ENCODE measurements around the gene TRABD2B.

TRABD2B gene

DNA sequence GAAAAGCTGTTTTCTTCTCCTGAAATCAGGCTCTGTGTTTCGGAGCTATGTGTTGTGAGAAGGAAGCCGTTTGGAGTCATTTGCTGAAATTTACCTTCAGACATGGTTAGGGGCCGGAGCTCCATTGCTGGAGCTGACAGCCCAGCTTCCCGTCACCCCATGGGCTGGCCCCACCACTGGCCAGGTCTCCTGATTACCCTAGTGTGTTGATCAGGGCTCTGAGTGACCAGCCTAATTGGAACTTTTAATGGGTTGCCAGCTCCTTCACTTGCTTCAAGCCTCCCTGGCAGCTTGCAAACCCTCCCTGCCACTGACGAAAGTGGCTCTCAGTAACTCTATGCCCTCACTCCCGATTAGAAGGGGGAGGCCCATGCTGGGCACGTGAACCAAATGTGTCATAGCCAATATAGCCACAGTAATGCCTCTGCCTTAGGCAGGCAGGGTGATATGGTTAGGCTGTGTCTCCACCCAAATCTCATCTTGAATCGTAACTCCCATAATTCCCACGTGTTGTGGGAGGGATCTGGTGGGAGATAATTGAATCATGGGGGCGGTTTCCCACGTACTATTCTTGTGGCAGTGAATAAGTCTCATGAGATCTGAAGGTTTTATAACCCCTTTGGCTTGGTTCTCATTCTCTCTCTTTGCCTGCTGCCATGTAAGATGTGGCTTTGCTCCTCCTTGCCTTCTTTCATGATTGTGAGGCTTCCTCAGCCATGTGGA is 224.1 kb downstream of the TRABD2B start:
- DNase-seq = no peak
- Histone ChIP-seq H2BK12ac (ENCODE audit: low read length in 2 of 2) (no peak overlapping the region), H2BK120ac (ENCODE audit: low read depth, low read length) (no peak overlapping the region), H2AFZ (ENCODE audit: low read depth, low read length) (no peak overlapping the region), H3K9ac (ENCODE audit: low read length) (no peak overlapping the region), H3K36me3 (ENCODE audit: control insufficient read depth in 1 of 2, insufficient read depth in 2 of 2, low read depth in 1 of 2, low read length in 2 of 2) (no peaks in the 10 kb centered on the region), H2BK5ac (ENCODE audit: low read depth, low read length, poor library complexity, severe bottlenecking) (no peak overlapping the region), H3K23ac (ENCODE audit: low read length in 2 of 2) (no peak overlapping the region), H3K27me3 (ENCODE audit: control insufficient read depth in 1 of 2, insufficient read depth in 1 of 2, low read length in 2 of 2) (peaks cover 0 to 15% of the 10 kb centered on the region in 2 experiments), H3K18ac (ENCODE audit: low read depth in 1 of 2, low read length in 2 of 2) (no peak overlapping the region), H3K79me1 (replicated peaks; ENCODE audit: low read length, poor library complexity, severe bottlenecking) (no peaks in the 10 kb centered on the region), H3K4ac (ENCODE audit: low read depth in 1 of 2, low read length in 2 of 2) (no peak overlapping the region), H4K91ac (ENCODE audit: low read length) (no peak overlapping the region), H3K4me2 (ENCODE audit: low read length, poor library complexity, severe bottlenecking) (no peak overlapping the region), H2BK15ac (ENCODE audit: low read depth, poor library complexity, severe bottlenecking) (no peak overlapping the region), H3K27ac (ENCODE audit: low read length, poor library complexity, severe bottlenecking) (no peak overlapping the region), H4K8ac (ENCODE audit: low read length) (no peak overlapping the region), H2AK5ac (ENCODE audit: low read length, severe bottlenecking) (no peak overlapping the region), H3K4me3 (ENCODE audit: insufficient read depth in 1 of 2, low read depth in 1 of 2, low read length in 2 of 2) (no peak overlapping the region), H3K14ac (ENCODE audit: low read length in 2 of 2) (no peak overlapping the region), H3K4me1 (ENCODE audit: control insufficient read depth, insufficient read depth, low read depth, low read length) (no peaks in the 10 kb centered on the region), H3K9me3 (ENCODE audit: control insufficient read depth, low read length) (no peaks in the 10 kb centered on the region)
- 81% methylated on average over 11 of the region's 11 CpGs for WGBS

DNA sequence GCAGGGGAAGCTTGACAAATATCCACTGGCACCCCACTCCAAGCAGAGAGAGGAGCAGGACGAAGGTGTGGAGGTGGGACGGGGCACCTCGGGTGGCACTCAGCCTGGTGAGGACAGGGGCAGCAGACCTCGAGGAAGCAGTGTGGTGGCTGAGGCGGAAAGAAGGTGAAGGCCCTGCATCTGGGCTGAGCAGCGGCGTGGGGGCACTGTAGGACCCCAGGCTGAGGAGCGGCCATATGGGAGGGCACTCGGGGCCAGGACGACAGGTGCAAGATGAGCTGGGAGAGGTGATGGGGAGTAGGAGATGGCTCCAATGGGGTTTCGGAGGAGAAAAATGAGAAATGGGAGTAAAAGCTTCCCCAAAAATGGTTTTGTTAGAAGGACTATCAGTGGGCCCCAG is 224.9 kb downstream of the TRABD2B start:
- Histone ChIP-seq H3K4me3 (ENCODE audit: insufficient read depth in 1 of 2, low read depth in 1 of 2, low read length in 2 of 2) (no peak overlapping the region), H3K14ac (ENCODE audit: low read length in 2 of 2) (no peak overlapping the region), H4K8ac (ENCODE audit: low read length) (no peak overlapping the region), H3K9me3 (ENCODE audit: control insufficient read depth, low read length) (no peaks in the 10 kb centered on the region), H3K4ac (ENCODE audit: low read depth in 1 of 2, low read length in 2 of 2) (no peak overlapping the region), H2BK12ac (ENCODE audit: low read length in 2 of 2) (no peak overlapping the region), H2BK5ac (ENCODE audit: low read depth, low read length, poor library complexity, severe bottlenecking) (no peak overlapping the region), H3K27ac (ENCODE audit: low read length, poor library complexity, severe bottlenecking) (no peak overlapping the region), H3K4me2 (ENCODE audit: low read length, poor library complexity, severe bottlenecking) (no peak overlapping the region), H2AK5ac (ENCODE audit: low read length, severe bottlenecking) (no peak overlapping the region), H3K9ac (ENCODE audit: low read length) (no peak overlapping the region), H3K36me3 (ENCODE audit: control insufficient read depth in 1 of 2, insufficient read depth in 2 of 2, low read depth in 1 of 2, low read length in 2 of 2) (no peaks in the 10 kb centered on the region), H4K91ac (ENCODE audit: low read length) (no peak overlapping the region), H3K4me1 (ENCODE audit: control insufficient read depth, insufficient read depth, low read depth, low read length) (peaks cover 1% of the 10 kb centered on the region), H2BK120ac (ENCODE audit: low read depth, low read length) (no peak overlapping the region), H3K23ac (ENCODE audit: low read length in 2 of 2) (no peak overlapping the region), H3K79me1 (replicated peaks; ENCODE audit: low read length, poor library complexity, severe bottlenecking) (no peaks in the 10 kb centered on the region), H2BK15ac (ENCODE audit: low read depth, poor library complexity, severe bottlenecking) (no peak overlapping the region), H3K18ac (ENCODE audit: low read depth in 1 of 2, low read length in 2 of 2) (no peak overlapping the region), H3K27me3 (ENCODE audit: control insufficient read depth in 1 of 2, insufficient read depth in 1 of 2, low read length in 2 of 2) (peaks cover 0 to 11% of the 10 kb centered on the region in 2 experiments), H2AFZ (ENCODE audit: low read depth, low read length) (no peak overlapping the region)
- WGBS = 91% methylated on average over 11 of the region's 11 CpGs
- DNase-seq = no peak

DNA sequence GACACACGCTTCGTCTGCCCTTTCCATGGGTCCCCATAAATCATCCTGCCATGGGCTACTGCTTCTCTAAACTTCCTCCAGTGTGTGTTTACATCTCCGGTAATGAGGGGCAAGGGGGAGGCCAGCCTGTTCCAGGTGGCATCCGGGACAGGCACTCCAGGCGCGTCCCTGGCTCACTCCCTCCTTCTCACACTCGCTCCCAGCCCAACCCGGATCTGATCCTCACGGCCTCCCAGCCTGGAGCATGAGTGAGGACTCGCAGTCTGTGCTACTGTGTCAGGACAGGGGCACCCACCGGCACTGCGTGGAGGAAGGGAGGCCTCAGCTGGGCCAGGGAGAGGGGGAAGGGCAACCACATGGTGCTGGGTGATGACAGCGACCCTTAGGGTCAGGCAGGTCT is 225.4 kb downstream of the TRABD2B start:
- Histone ChIP-seq H2BK5ac (ENCODE audit: low read depth, low read length, poor library complexity, severe bottlenecking) (no peak overlapping the region), H2AK5ac (ENCODE audit: low read length, severe bottlenecking) (no peak overlapping the region), H3K4me1 (ENCODE audit: control insufficient read depth, insufficient read depth, low read depth, low read length) (peaks cover 1% of the 10 kb centered on the region), H3K4ac (ENCODE audit: low read depth in 1 of 2, low read length in 2 of 2) (no peak overlapping the region), H3K4me3 (ENCODE audit: insufficient read depth in 1 of 2, low read depth in 1 of 2, low read length in 2 of 2) (no peak overlapping the region), H2BK15ac (ENCODE audit: low read depth, poor library complexity, severe bottlenecking) (no peak overlapping the region), H3K9me3 (ENCODE audit: control insufficient read depth, low read length) (no peaks in the 10 kb centered on the region), H2BK120ac (ENCODE audit: low read depth, low read length) (no peak overlapping the region), H2BK12ac (ENCODE audit: low read length in 2 of 2) (no peak overlapping the region), H3K4me2 (ENCODE audit: low read length, poor library complexity, severe bottlenecking) (no peak overlapping the region), H3K36me3 (ENCODE audit: control insufficient read depth in 1 of 2, insufficient read depth in 2 of 2, low read depth in 1 of 2, low read length in 2 of 2) (no peaks in the 10 kb centered on the region), H3K23ac (ENCODE audit: low read length in 2 of 2) (no peak overlapping the region), H3K79me1 (replicated peaks; ENCODE audit: low read length, poor library complexity, severe bottlenecking) (no peaks in the 10 kb centered on the region), H3K9ac (ENCODE audit: low read length) (no peak overlapping the region), H4K91ac (ENCODE audit: low read length) (no peak overlapping the region), H3K18ac (ENCODE audit: low read depth in 1 of 2, low read length in 2 of 2) (no peak overlapping the region), H3K27me3 (ENCODE audit: control insufficient read depth in 1 of 2, insufficient read depth in 1 of 2, low read length in 2 of 2) (peaks cover 0 to 15% of the 10 kb centered on the region in 2 experiments), H2AFZ (ENCODE audit: low read depth, low read length) (no peak overlapping the region), H3K27ac (ENCODE audit: low read length, poor library complexity, severe bottlenecking) (no peak overlapping the region), H4K8ac (ENCODE audit: low read length) (no peak overlapping the region), H3K14ac (ENCODE audit: low read length in 2 of 2) (peak overlapping the region in 1 of 2 experiments; percentile 10)
- DNase-seq = no peak
- 27% methylated on average over 11 of the region's 13 CpGs for WGBS

DNA sequence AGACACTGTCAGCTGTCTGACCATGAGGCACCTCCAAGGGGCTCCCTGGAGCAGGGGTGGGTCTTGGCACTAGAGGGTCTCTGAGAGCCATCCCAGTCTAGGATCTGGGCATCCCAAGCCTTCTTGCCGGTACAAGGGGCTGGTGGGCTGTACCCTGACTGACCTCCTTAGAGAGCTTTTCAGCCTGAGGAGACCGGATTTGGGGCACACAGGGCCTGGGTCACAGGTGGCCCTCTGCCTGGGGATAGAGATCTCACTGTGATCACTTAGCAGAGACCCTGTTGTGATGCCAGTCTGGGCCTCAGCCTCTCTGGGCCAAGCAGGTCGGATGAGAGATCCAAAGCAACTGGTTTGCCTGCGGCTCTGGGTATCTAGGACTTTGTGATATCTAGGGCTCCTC is 227.2 kb downstream of the TRABD2B start:
- 83% methylated on average over 4 of the region's 4 CpGs for WGBS
- H3K79me1 ChIP-seq (replicated peaks; ENCODE audit: low read length, poor library complexity, severe bottlenecking) = no peaks in the 10 kb centered on the region
- DNase-seq = no peak

More for the DNA sequence above, 227.2 kb downstream of the TRABD2B start:
- Histone ChIP-seq H2BK5ac (ENCODE audit: low read depth, low read length, poor library complexity, severe bottlenecking) (no peak overlapping the region), H3K14ac (ENCODE audit: low read length in 2 of 2) (no peak overlapping the region), H3K4ac (ENCODE audit: low read depth in 1 of 2, low read length in 2 of 2) (no peak overlapping the region), H3K4me2 (ENCODE audit: low read length, poor library complexity, severe bottlenecking) (no peak overlapping the region), H3K9ac (ENCODE audit: low read length) (no peak overlapping the region), H3K18ac (ENCODE audit: low read depth in 1 of 2, low read length in 2 of 2) (no peak overlapping the region), H3K36me3 (ENCODE audit: control insufficient read depth in 1 of 2, insufficient read depth in 2 of 2, low read depth in 1 of 2, low read length in 2 of 2) (no peaks in the 10 kb centered on the region), H2BK120ac (ENCODE audit: low read depth, low read length) (no peak overlapping the region), H3K27ac (ENCODE audit: low read length, poor library complexity, severe bottlenecking) (no peak overlapping the region), H3K4me1 (ENCODE audit: control insufficient read depth, insufficient read depth, low read depth, low read length) (peaks cover 1% of the 10 kb centered on the region), H3K23ac (ENCODE audit: low read length in 2 of 2) (no peak overlapping the region), H4K8ac (ENCODE audit: low read length) (no peak overlapping the region), H3K4me3 (ENCODE audit: insufficient read depth in 1 of 2, low read depth in 1 of 2, low read length in 2 of 2) (no peak overlapping the region), H3K9me3 (ENCODE audit: control insufficient read depth, low read length) (no peaks in the 10 kb centered on the region), H4K91ac (ENCODE audit: low read length) (no peak overlapping the region), H3K27me3 (ENCODE audit: control insufficient read depth in 1 of 2, insufficient read depth in 1 of 2, low read length in 2 of 2) (peaks cover 0 to 4% of the 10 kb centered on the region in 2 experiments), H2BK15ac (ENCODE audit: low read depth, poor library complexity, severe bottlenecking) (no peak overlapping the region), H2AK5ac (ENCODE audit: low read length, severe bottlenecking) (no peak overlapping the region), H2BK12ac (ENCODE audit: low read length in 2 of 2) (no peak overlapping the region), H2AFZ (ENCODE audit: low read depth, low read length) (no peak overlapping the region)
